Measurements from ENCODE around the gene RCVRN.

Gene RCVRN

DNA sequence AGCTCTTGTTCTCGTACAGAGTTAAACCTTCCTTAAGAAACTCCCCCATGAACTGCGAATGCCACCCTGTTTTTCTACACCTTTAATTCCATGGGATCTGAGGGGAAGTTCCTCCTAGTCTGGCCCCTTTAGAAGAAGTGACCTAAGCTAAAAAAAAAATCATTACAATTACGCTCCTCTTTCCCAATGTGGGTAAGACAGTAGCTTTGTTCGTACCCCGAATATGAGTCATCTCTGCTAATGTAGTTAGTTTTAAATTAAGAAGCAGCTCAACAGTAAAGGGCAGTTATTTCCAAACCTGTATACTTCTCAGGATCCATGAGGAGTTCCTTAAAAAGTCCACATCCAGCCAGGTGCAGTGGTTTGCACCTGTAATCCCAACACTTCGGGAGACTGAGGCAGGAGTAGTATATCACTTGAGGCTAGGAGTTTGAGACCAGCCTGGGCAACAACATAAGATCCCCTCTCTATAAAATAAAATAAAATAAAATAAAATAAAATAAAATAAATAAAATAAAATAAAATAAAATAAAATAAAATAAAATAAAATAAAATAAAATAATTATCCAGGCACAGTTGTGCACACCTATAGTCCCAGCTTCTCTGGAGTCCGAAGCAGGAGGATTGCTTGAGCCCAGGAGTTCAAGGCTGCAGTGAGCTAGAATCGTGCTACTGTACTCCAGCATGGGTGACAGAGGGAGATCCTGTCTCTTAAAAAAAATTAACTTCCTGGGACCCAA is 26.1 kb downstream of the RCVRN start:
- CTCF ChIA-PET = interaction anchor here (0.6 to 4.9 kb wide), 4 partner anchors 11 to 150 kb away, joined by 3 to 56 read pairs (median 4); no protein-coding TSS in a partner anchor
- POLR2A ChIA-PET = no interaction called here
- Histone ChIP-seq H3K4me1 (ENCODE audit: control insufficient read depth, insufficient read depth, low read length) (no peaks in the 10 kb centered on the region), H3K4me3 (ENCODE audit: low read depth, low read length) (no peak overlapping the region), H3K9me3 (ENCODE audit: control insufficient read depth, insufficient read depth, low read depth, low read length) (no peaks in the 10 kb centered on the region), H3K36me3 (ENCODE audit: control insufficient read depth in 2 of 2, insufficient read depth in 1 of 2, low read length in 2 of 2) (no peaks in the 10 kb centered on the region), H3K27ac (ENCODE audit: extremely low read depth, low read depth, low read length) (no peak overlapping the region)
- TF ChIP-seq ZNF133 (tag by site-specific recombination; IDR thresholded peaks at IDR 0.05) (no peak), ZIC2 (tag by site-specific recombination; IDR thresholded peaks at IDR 0.05) (no peak), ZSCAN23 (tag by site-specific recombination; IDR thresholded peaks at IDR 0.05) (no peak), PBX3 (CRISPR knock-in tag; IDR thresholded peaks at IDR 0.05) (no peak), ZNF701 (tag by site-specific recombination; IDR thresholded peaks at IDR 0.05) (no peak), ZNF274 (IDR thresholded peaks at IDR 0.05; ENCODE audit: low read length) (no peak), ZNF274 (tag by site-specific recombination; IDR thresholded peaks at IDR 0.05; ENCODE audit: borderline replicate concordance) (no peak), ZNF174 (tag by site-specific recombination; IDR thresholded peaks at IDR 0.05) (no peak), ZNF658 (tag by site-specific recombination; IDR thresholded peaks at IDR 0.05) (no peak), ZNF121 (tag by site-specific recombination; IDR thresholded peaks at IDR 0.05) (no peak), ZNF660 (tag by site-specific recombination; IDR thresholded peaks at IDR 0.05) (no peak), ZBTB20 (tag by site-specific recombination; IDR thresholded peaks at IDR 0.05) (no peak), EGR2 (tag by site-specific recombination; IDR thresholded peaks at IDR 0.05; ENCODE audit: low read depth) (no peak), ZNF624 (tag by site-specific recombination; IDR thresholded peaks at IDR 0.05) (no peak)
- TF ChIP-seq, protein P1, sequence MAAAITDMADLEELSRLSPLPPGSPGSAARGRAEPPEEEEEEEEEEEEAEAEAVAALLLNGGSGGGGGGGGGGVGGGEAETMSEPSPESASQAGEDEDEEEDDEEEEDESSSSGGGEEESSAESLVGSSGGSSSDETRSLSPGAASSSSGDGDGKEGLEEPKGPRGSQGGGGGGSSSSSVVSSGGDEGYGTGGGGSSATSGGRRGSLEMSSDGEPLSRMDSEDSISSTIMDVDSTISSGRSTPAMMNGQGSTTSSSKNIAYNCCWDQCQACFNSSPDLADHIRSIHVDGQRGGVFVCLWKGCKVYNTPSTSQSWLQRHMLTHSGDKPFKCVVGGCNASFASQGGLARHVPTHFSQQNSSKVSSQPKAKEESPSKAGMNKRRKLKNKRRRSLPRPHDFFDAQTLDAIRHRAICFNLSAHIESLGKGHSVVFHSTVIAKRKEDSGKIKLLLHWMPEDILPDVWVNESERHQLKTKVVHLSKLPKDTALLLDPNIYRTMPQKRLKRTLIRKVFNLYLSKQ (tag by site-specific recombination; IDR thresholded peaks at IDR 0.05; ENCODE audit: borderline replicate concordance) = no peak

DNA sequence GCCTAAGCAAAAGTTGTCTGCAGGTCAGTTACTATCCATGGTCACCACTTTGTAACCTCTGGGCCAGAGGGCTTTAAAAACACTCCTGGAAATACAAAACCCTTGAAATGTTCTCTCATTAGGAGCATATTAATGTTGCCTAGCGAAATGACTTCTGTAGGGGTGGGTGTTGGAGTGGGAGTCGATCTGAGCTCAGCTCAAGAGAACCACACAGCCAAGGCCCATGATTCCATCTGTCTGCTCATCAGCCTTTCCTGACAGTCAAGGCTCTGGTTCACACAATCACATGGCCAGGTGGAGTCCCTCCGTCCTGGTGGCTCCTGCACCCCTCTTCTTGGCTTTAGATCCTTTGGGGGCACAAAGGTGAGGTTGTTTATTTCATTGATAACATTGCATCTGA is 26.7 kb downstream of the RCVRN start:
- Histone ChIP-seq H3K27ac (ENCODE audit: extremely low read depth, low read depth, low read length) (no peak overlapping the region), H3K9me3 (ENCODE audit: control insufficient read depth, insufficient read depth, low read depth, low read length) (no peaks in the 10 kb centered on the region), H3K36me3 (ENCODE audit: control insufficient read depth in 2 of 2, insufficient read depth in 1 of 2, low read length in 2 of 2) (no peaks in the 10 kb centered on the region), H3K4me1 (ENCODE audit: control insufficient read depth, insufficient read depth, low read length) (no peaks in the 10 kb centered on the region), H3K4me3 (ENCODE audit: low read depth, low read length) (no peak overlapping the region)
- no peak for TF ChIP-seq ZNF114 (tag by site-specific recombination; IDR thresholded peaks at IDR 0.05)
- TF ChIP-seq ZNF555 (tag by site-specific recombination; conservative IDR thresholded peaks at IDR 0.05) = no peak
- no peak for TF ChIP-seq EGR2 (tag by site-specific recombination; IDR thresholded peaks at IDR 0.05; ENCODE audit: low read depth)
- no peak for TF ChIP-seq MYNN (tag by site-specific recombination; IDR thresholded peaks at IDR 0.05; ENCODE audit: borderline replicate concordance)
- TF ChIP-seq FEZF1 (tag by site-specific recombination; IDR thresholded peaks at IDR 0.05) = no peak
- TF ChIP-seq ZNF121 (tag by site-specific recombination; IDR thresholded peaks at IDR 0.05) = no peak
- no peak for TF ChIP-seq HOXA7 (CRISPR knock-in tag; IDR thresholded peaks at IDR 0.05; ENCODE audit: borderline replicate concordance)
- TF ChIP-seq ZNF560 (tag by site-specific recombination; IDR thresholded peaks at IDR 0.05; ENCODE audit: borderline replicate concordance) = no peak
- TF ChIP-seq, protein P2, sequence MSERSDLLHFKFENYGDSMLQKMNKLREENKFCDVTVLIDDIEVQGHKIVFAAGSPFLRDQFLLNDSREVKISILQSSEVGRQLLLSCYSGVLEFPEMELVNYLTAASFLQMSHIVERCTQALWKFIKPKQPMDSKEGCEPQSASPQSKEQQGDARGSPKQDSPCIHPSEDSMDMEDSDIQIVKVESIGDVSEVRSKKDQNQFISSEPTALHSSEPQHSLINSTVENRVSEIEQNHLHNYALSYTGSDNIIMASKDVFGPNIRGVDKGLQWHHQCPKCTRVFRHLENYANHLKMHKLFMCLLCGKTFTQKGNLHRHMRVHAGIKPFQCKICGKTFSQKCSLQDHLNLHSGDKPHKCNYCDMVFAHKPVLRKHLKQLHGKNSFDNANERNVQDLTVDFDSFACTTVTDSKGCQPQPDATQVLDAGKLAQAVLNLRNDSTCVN (tag by site-specific recombination; optimal IDR thresholded peaks at IDR 0.05) = no peak
- TF ChIP-seq OVOL3 (tag by site-specific recombination; IDR thresholded peaks at IDR 0.05) = no peak
- no peak for TF ChIP-seq ZNF174 (tag by site-specific recombination; IDR thresholded peaks at IDR 0.05)
- no peak for TF ChIP-seq ZNF155 (tag by site-specific recombination; IDR thresholded peaks at IDR 0.05)
- TF ChIP-seq ZNF626 (tag by site-specific recombination; IDR thresholded peaks at IDR 0.05) = no peak
- TF ChIP-seq ZNF658 (tag by site-specific recombination; IDR thresholded peaks at IDR 0.05) = no peak
- CTCF ChIA-PET = interaction anchor here (0.6 to 4.9 kb wide), 4 partner anchors 12 to 150 kb away, joined by 3 to 56 read pairs (median 4); no protein-coding TSS in a partner anchor
- POLR2A ChIA-PET = no interaction called here
